GM21723 (cell line): ENCODE data around the gene NNT.
"Not testable (repeated sequence)": the region's sequence is repeated elsewhere in the genome, so short reads cannot be mapped to it uniquely, and the experiment has no call there.

Experiments
- ATAC-seq: cut with Tn5 transposase; IDR thresholded peaks from one replicate; pipeline ENCODE4 v1.9.1; 2021; ENCODE audit warnings: mild to moderate bottlenecking, moderate library complexity; ENCODE audit not compliant: unreplicated experiment

Gene NNT

DNA sequence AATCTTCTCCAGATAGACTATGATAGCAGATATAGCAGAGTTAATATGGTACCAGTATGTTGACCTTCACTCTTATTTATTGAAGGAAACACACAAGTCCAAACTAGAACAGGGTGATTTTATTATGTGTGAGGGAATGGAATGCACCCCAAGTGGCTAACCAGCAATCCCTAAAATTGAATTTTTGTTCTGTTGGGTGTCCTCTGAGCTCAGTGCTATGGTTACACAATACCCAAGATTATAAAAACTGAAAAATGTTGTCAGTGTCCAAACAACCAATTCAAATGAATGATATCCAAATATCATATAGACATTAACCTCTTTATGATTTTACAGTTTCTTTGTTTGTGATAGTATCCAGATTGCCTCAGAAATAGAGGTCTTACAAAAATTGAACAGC, 60.9 kb downstream of the NNT start:
- ATAC-seq: no peak

DNA sequence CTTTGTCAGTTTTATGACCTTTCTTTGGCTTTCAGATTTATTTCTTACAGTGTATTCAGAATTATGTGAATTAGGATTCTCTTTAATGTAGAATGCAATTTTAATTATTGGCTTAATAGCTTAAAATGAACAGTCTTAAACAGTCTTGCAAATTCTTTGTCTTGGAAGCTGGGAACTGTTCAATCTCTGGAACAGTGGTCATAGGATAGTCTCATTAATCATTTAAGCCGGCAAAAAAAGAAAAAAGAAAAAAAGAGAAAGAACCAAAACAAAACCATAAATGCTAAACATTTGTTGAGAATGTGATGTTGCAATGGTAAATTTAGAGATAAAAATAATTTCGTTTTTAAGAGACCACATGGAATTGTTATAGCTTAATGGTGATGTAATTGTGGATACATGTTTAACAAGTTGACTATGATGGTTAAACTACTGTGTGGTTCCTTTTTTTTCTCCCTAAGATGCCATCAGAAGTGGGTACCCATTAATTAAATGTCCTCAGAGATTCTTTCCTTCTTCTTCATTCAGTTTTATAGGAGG, 61.6 kb downstream of the NNT start:
- no peak for ATAC-seq

- not testable (repeated sequence) for ATAC-seq
Measured at GRCh38 chr5:43665749-43666148, 62.8 kb downstream of the NNT start.

DNA sequence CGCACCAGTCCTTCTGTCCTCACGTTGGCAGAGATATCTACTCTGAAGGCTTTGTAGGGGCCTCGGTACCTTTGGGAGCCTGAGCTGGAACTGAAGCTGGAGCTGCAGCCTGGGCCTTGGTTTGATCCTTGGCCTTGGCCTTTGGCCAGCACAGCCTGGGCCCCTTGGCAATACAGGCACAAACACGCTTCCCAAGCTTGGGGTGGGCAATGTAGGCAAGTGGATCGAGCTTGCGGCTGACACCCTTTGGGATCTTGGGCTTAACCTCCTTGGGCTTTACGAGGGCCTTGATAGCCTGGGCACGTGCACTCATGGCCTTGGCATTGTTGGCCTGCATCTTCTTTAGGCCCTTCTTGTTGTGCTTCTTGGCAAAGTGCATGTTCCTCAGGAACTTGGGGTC, 63.7 kb downstream of the NNT start:
- ATAC-seq: not testable (repeated sequence)

DNA sequence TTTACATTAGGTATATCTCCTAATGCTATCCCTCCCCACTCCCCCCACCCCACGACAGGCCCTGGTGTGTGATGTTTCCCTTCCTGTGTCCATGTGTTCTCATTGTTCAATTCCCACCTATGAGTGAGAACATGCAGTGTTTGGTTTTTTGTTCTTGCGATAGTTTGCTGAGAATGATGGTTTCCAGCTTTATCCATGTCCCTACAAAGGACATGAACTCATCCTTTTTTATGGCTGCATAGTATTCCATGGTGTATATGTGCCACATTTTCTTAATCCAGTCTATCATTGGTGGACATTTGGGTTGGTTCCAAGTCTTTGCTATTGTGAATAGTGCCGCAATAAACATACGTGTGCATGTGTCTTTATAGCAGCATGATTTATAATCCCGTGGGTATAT, 64.4 kb downstream of the NNT start:
- ATAC-seq: not testable (repeated sequence)

DNA sequence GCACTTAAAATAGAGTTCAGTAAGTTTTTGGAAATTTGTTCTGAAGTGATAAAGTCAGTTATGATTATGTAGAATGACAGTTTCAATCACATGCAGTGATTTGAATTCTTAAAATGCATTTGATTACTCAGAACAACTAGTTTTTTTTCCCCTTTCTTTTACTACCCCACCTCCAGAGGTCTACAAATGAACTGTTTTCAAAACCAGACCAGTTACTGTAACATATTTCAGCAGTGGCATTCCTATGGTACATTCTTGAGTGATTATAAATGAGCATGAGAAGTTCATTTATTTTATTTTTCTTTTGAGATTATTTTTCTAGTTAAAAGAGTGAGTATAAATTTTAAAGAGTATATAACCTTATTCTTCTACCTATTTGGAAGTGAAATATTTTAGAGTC, 71.6 kb downstream of the NNT start:
- ATAC-seq: no peak

GRCh38 chr5:43675357-43675756, 72.4 kb downstream of the NNT start:
- no peak for ATAC-seq

GRCh38 chr5:43676083-43676840, 73.3 kb downstream of the NNT start:
- ATAC-seq: no peak

DNA sequence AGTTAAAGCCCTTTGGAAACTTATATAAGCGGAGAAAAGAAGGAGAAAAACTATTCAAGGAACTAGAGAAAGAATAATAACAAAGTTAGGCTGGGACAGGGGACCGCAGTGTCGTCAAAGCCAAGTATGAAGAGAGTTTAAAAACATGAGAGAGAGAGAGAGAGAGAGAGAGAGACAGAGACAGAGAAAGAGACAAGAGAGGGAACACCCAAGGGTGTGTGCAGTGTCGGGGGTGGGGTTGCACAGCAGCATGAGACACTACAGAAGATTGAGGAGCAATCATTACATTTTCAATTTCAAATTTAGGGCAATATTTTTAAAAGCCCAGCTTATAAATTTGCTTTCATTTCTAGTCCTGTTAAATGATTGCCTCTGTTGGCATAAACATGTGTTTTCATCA, 74.3 kb downstream of the NNT start:
- ATAC-seq: no peak

DNA sequence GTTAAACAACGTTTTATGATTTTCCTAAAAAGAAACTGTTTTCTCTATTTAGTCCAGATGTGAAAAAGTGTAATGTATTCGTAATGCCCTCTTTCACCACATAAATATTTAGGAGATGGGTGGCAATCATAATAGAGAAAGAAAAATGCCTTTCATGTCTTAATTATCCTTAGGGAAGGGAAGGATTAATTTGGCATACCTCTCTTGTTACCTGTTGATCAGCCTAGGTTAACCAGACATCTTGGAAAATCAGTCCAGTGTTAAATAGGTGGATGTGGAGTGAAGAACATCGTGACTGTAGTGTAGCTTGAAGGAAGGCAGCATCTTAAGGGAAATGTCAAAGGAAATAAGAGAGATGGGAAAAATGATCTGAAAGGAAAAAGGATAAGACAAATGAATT, 76.2 kb downstream of the NNT start:
- no peak for ATAC-seq

DNA sequence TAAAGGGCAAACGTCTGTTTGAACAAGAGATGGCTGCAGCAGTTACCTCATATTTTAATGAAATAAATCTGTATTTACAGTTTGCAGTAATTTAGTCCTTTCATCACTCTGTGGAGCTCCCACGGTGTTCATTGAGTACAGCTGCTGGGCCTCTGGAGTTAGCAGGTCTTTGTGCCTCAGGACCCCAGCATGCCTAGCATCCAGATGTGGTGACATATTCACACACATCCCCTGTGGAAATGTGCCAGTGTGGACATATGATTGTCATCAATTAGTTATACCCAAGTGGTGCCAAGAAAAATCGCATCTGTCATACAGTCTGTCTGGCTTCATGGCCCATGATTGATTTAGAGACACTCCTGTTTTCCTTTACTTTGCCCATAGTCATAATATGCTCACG, 77.3 kb downstream of the NNT start:
- no peak for ATAC-seq

- ATAC-seq: no peak
Measured at GRCh38 chr5:43683884-43684471, 81.0 kb downstream of the NNT start.

GRCh38 chr5:43685252-43685950, 82.4 kb downstream of the NNT start:
- no peak for ATAC-seq

GRCh38 chr5:43687275-43687674, 84.3 kb downstream of the NNT start:
- no peak for ATAC-seq

- ATAC-seq: no peak
Measured at GRCh38 chr5:43691275-43691674, 88.3 kb downstream of the NNT start.

- ATAC-seq: no peak
Measured at GRCh38 chr5:43691893-43692292, 88.9 kb downstream of the NNT start.

GRCh38 chr5:43693411-43693810, 90.4 kb downstream of the NNT start:
- ATAC-seq: no peak

GRCh38 chr5:43694027-43694426, 91.0 kb downstream of the NNT start:
- ATAC-seq: no peak

DNA sequence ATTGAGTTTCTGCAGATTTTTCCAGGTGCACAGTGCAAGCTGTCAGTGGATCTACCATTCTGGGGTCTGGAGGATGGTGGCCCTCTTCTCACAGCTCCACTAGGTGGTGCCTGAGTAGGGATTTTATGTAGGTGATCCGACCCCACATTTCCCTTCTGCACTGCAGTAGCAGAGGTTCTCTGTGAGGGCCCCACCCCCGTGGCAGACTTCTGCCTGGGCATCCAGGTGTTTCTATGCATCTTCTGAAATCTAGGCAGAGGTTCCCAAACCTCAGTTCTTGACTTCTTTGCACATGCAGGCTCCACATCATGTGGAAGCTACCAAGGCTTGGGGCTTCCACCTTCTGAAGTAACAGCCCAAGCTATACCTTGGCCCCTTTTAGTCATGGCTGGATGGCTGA, 93.5 kb downstream of the NNT start:
- ATAC-seq: not testable (repeated sequence)

DNA sequence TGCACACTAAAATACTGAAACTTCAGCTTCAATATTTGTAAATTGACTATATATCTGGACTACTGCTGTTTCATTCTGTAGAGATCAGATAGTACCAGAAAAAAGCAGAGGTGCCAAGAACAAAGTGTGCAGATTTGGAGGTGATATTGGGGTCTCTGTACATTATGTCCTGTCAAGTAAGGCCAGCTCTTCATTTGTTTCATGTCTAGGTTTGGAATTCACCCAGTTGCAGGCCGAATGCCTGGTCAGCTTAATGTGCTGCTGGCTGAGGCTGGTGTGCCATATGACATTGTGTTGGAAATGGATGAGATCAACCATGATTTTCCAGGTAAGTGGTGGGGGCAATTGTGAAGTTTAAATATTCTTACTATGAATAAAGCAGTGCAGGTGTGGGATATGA, 96.9 kb downstream of the NNT start:
- no peak for ATAC-seq

GRCh38 chr5:43700601-43701000, 97.6 kb downstream of the NNT start:
- no peak for ATAC-seq

GRCh38 chr5:43701227-43701626, 98.2 kb downstream of the NNT start:
- ATAC-seq: no peak
